Activated T-cell treated with anti-CD3 and anti-CD28 coated beads for 24 hours (primary cell): Measurements from ENCODE around the gene MAD1L1.
"Not testable (repeated sequence)": the region's sequence is repeated elsewhere in the genome, so short reads cannot be mapped to it uniquely, and the experiment has no call there.

Experiments used
- DNase-seq: peaks from one replicate; pipeline ENCODE4 v3.0.0-alpha.2; 2020; ENCODE audit warnings: low read depth

The MAD1L1 gene

DNA sequence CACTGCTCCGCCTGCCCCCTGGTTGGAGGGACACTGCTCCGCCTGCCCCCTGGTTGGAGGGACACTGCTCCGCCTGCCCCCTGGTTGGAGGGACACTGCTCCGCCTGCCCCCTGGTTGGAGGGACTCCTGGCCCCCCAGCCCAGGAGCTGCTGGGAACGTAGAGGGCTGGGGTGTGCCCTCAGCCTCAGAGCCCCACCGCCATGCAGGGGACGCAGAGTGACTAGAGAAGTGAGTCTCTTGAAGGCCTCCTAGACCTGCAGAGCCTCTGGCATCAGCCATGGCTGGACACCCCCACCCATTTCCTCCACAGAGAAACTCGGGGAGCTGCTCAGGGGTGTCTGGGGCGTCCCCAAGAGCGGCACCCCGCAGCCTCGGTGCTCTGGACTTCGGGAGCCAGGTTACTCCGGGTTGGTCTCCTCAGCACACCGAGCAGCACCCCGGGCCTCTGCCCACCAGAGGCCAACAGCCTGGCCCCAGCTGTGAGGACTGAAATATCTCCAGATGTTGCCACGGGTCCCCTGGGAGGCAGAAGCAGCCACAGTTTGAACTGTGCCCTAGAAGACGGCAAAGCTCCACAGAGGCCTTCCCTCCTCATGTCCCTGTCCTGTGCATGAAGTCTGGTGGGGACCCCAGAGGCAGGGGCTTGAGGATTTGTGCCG is 370.8 kb downstream of the MAD1L1 start:
- DNase-seq = no peak

DNA sequence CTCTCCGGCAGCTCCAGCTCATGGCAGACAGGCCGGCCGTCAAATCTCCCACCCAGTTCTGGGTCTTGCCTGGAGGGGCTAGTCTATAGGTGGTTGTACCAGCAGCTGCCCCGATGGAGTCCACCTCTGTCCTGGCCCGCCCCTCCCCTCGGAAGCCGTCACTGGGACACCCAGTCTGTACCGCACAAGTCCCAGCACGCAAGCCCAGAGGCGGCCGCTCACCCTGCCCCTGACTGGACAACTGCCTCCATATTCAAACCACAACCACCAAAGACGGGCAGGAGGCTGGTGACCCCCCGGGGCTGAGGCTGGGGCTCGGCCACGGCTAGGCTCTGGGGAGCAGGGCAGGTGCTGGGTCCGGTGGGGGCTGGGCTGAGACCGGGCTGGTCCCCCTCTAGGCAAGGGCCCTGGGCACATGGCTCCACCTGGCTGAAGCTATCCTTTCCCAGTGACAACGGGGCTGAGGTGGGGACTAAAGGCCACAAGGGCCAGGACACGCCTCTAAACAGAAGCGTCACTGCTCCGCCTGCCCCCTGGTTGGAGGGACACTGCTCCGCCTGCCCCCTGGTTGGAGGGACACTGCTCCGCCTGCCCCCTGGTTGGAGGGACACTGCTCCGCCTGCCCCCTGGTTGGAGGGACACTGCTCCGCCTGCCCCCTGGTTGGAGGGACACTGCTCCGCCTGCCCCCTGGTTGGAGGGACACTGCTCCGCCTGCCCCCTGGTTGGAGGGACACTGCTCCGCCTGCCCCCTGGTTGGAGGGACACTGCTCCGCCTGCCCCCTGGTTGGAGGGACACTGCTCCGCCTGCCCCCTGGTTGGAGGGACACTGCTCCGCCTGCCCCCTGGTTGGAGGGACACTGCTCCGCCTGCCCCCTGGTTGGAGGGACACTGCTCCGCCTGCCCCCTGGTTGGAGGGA is 371.6 kb downstream of the MAD1L1 start:
- not testable (repeated sequence) for DNase-seq

DNA sequence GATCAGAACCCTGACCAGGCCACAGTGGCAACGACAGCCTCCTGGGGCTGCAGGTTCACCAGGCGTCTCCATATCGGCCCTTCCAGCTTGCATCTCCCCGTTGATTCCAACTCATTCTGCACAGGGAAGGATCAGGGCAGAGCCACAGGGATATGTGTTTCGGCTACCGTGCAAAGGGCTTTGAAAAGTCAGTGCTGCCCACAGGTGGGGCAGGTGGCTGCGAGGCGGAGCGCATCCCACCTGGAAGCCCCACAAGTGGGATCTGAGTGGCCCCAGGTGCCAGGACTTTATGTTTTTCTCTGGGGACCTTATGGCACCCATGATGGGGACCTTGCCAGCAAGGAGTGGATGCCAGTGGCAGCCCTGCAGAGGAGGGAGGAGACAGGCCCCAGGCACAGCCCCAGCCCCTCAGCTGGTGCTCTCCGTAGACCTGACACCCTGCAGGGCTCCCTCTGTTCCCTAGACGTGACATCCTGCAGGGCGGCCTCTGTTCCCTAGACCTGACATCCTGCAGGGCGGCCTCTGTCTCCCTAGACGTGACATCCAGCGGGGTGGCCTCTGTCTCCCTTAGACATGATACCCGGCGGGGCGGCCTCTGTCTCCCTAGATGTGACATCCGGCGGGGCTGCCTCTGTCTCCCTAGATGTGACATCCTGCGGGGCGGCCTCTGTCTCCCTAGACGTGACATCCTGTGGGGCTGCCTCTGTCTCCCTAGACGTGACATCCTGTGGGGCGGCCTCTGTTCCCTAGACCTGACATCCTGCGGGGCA is 373.3 kb downstream of the MAD1L1 start:
- DNase-seq = no peak

DNA sequence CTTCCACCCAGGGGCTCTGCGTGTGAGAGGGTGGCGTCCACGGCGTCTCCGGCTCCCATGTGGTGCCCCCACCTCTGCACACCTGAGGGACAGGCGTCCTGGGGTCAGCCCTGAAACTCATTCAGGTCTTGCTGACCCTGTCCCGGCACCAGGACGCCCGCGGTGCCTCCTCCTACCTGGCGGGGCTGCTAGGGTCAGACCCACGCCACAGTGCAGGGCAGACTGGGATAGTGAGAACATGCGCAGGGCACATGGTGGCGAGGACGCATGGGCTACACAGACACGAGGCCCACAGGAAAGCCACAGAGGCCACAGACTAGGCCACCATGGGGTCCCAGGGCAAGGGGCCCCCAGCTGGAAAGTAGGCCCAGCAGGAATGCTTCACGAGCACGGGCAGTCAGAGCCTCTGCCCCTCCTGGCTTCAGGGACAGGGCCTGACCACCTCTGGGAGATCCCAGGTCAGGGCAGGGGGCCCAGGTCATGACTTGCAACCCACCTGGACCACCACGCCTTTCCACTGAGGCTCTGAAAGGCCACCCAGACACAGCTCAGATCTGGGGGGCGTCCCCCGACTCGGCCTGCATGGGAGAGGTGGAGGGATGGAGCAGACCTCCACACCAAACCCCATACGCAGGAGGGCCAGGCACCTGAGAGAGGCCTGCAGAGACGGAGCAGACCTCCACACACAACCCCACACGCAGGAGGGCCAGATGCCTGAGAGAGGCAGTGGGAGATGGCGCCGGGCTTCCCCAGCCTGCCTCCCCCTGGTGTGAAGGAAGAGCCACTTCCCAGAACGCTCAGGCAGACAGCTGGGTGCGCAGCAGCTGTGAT is 374.1 kb downstream of the MAD1L1 start:
- no peak for DNase-seq

DNA sequence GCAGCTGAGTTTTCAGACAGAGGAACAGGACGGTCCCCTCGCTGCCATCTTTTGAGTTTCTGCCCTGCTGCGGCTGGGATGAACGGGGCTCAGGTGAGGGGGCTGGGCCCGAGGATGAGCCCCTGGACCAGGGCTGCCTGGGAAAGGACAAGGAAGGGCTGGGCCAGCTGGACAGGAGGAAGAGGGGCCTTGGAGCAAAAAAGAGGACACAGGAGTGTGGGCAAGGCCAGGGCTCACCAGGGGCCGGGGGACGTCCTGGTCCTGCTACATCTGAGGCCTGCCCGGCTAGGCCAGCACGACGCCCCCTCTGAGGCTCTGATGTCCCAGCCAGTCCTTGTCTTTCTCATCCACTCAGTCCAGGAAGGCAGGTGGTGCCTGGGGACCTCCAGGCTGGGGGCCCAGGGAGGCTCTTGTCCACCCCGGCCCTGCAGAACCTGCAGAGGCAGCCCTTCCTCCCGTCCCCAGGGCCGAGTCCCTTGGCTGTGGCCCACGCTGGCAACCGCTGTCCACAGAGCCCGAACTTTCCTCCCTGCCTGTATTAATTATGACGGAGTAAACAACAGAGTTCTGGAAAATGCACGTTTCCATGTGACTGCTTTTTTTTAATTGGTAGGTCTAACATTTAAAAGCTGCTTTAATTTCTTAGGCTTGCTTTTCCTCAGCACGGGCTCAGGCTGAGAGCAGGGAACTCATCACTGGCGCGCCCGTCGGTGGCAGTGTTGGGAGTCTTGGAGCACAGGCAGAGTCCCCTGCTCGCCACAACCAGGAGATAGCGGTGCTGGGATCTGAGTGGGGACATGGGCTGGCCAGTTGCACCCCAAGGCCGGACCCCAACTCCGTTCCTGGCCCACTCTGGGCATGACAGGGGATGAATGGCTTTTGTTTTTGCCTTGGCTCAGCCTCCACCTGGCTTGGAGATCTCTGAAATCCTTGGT is 375.0 kb downstream of the MAD1L1 start:
- DNase-seq = no peak

DNA sequence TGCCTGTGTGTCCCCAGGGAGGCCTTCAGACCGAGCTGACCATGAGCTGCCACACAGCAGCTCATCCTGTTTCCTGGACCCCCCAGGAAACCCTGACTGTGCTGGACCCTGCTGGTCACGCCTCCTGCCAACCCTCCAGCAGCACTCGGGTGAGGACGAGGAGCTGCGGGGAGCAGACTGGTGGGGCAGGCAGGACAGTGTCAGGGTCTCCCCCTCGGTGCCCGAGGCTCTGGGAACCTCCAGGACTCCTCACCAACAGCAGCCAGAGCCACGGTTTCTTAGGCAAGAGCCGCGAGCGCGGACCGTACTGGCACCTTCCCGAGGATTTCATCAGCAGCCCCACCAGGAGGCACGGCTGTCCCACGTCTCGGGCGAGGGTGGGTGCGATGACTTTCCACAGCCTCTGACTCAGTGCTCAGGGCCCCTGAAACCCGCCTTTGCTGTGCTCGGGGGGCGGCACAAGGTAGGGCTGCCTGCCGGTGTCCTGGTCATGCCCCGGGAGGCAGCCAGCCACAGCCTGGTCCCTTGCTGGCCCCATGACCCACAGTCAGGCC is 375.8 kb downstream of the MAD1L1 start:
- DNase-seq = no peak

DNA sequence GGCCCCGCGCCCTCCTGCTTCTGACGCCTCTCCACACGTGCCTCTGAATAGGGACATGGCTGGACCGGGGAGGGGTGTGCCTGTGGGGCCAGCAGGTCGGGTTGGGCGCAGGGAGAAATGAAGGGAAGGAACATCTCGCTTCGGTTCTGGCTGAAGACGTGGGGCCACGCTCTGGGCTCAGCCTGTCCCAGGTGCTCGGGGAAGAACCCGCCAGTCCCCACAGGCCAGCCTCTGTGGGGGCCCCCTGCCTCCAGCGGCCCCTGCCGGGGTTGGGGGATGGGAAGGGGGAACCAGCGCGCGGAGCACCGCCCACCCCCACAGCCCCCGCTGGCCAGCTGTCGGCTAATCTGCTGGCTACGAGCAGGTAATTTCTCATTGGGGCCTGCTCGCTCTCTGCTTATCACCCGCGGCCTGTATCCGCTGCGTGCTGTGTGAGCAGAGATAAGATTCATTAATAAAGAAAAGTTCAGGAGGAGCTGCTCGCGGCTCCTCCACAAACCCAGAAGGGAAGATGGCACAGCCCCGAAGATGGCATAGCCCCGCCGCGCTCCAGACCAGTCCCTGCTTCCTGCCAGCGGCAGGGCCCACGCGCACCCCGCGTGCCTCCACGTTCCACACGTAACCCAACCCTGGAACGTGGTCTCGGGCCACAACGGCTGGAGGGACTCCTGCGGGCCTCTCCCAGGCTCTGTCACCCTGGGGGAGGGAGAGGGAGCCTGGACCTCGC is 376.4 kb downstream of the MAD1L1 start:
- DNase-seq = no peak

DNA sequence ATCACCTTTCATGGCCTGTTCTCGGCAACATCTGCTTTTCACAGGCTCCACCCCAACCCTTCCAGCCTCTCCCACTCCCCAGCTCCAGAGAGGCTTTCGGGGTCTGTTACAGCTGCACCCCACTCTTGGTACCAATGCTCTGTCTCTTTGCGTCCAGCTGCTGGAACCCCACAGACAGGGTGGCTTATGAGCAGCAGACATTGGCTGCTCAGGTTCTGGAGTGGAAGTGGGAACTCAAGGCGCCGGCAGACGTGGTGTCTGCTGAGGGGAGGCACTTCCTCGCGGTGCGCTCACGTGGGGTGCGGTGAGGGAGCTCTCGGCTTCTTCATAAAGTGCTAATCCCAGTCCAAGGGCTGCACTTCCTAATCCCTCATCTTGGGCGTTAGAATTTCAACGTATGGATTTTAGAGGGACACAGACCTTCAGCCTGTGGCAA is 377.0 kb downstream of the MAD1L1 start:
- no peak for DNase-seq

DNA sequence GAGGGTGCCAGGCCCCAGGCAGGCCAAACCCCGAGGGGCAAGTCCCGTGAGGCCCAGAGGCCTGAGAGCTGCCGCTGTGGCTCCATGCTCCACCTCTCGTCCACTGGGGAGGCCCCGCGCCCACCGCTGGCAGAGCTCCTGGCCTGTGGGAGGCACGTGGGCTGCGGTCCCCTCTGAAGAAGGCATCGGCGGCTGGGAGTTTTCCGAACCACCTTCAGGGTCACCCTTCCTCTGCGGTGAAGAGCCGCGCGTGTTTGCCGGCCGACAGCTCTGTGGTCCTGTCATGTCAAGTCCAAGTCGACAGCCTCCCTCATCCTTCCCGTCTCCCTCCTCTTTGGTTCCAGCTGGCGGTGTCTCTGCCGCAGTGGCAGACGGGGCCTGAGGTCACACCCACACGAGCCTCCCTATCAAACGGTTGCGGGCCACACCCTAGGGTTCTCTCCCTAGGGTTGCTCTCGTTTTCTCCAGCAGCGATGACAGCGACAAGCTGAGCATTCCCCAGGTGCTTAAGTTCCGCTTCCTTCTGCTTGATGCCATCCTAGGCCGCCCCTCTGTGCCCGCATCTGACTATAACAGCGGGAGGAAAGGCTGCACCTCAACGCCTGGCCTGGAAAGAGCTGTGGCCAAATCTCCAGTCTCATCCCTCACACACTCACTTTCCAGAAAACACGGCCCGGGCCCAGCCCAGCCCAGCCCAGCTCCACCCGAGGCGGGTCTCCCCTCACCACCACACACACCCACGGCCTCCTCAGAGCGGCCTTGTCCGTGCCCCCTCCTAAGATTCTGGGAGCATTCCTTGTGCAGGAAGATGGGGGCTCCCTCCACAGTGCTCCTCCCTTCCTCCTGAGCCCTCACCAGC is 377.6 kb downstream of the MAD1L1 start:
- no peak for DNase-seq

DNA sequence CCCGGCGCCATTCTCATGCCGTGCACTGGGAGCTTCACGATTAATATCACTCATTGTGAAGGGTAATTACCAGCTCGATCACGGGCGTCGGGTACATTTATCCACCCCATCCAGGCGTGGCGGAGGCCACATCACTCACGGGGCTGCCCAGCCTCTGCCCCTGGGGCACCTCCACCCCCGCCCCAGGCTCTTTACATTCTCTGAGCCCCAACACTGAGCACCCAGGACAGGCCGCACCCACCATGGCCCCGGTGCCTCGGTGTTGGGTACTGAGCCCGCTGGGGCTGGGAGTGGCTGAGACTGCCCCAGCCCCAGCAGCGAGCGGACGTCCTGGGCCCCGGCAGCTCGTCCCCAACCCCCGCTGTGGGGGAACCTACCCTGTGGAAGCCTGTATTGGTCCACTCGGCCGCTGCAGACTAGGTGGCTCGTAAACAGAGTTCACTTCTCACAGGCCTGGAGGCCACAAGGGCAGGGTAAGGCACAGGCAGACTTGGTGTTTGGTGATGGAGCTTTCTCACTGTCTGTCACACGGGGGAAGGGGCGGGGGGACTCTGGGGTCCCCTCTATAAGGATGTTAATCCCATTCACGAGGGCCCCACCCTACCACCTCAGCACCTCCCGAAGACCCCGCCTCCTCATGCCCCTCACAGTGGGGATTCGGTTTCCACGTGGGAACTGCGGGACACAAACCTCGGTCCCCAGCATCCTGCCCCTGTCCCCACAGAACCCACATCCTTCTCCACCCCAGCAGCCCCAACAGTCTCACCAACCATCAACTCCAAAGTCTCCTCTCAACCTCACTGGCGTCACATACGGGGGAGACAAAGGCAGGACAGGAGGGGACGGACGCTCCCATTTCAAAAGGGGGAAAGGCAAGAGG is 378.5 kb downstream of the MAD1L1 start:
- no peak for DNase-seq

DNA sequence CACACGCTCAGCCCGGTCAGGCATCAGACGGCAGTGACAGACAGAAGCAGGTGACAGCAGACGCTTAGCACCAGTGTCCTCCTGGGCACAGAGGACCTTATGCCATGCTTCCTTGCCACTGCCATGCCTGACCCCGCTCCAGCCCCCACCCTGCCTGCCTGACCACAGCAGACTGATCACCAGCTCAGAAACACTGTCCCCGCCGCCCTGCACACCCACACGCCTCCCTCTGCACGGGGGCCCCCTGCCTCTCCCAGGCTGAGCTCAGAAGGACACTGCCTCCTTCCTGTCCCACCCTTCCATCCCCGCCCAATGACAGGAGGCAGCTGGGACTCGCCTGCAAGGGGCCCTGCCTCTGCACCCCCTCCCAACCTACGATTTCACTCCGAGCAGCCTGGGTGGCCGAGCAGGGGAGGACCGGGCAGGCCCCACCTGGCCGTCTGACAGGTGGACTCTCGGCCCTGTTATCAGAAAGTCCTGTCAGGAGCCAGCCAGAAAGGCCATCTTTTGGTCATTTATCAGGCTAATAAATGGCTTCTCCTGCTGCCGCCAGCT is 379.2 kb downstream of the MAD1L1 start:
- no peak for DNase-seq

DNA sequence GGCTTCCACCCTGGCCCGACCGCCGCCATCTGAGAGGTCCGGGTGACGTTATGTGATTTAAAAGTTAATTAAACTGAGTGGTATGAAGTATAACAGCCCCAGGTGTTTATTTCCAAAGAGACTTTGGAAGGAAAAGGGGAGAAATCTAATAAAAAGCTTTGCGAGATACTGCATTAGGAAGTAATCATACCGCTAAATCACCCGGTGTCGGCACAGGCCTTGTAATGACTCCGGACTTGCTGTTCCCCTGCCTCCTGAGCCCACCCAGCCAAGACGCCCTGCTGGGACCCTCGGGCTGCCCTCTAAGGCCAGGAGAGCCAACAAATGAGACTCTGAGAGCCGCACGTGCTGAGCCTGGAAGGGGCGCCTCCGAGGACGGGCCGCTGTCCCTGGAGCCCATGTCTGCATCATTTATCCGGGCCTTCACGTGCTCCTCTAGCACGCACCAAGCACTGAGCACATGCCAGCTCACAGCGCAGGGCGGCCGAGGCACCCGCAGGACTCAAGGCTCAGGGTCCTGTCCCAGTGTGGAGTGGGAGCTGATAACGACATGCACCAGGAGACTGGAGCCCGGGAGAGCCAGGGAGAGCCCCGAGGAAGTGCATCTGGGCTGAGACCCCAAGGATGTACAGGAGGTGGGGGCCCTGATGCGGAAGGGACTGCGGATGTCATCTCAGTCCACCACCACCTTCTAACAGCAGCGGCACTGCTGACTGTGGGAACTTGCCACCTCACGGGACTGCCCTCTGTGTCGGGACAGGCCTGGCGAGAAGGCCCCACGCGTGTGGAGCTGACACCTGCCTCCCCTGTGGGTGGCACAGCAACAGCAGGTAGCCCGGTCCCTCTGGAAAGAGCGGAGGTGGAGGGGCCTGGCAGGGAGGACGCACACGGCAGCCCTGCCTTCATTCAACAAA is 380.0 kb downstream of the MAD1L1 start:
- no peak for DNase-seq

DNA sequence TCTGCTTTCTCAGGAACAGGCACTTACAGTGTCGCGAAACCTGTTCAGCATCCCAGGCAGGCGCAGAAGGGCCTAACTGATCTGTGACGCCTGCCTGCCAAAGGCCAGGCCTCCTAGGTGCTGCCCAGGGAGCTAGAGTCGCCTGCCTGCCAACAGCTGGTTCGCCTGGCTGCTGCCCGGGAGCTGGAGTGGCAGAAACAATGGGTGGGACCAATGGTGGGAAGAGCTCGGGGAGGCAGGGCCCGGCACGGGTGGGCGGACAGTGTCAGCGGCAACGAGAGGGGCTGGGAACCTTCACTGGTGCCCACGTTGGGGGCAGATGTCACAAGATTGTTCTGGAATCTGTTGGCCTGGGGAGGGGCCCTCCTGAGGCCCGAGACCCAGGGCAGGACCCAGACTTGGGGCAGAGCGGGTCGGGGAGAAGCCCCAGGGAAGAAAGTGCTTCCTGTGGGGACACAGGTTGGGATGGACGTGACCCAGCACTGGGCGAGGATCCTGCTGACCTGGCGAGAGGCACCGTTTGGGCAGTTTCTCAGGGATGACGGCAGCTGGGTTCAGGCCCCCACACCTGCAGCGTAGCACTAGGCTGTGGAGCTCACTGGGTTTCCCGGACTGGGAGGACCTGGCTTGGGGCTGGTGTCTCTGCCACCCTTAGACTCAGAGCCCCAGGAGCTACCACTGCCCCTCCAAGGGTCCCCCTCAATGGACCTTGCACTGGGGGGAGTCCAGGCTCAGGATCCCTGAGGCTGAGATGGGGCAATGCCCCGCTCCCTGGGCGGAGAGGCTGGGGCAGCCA is 380.8 kb downstream of the MAD1L1 start:
- no peak for DNase-seq

DNA sequence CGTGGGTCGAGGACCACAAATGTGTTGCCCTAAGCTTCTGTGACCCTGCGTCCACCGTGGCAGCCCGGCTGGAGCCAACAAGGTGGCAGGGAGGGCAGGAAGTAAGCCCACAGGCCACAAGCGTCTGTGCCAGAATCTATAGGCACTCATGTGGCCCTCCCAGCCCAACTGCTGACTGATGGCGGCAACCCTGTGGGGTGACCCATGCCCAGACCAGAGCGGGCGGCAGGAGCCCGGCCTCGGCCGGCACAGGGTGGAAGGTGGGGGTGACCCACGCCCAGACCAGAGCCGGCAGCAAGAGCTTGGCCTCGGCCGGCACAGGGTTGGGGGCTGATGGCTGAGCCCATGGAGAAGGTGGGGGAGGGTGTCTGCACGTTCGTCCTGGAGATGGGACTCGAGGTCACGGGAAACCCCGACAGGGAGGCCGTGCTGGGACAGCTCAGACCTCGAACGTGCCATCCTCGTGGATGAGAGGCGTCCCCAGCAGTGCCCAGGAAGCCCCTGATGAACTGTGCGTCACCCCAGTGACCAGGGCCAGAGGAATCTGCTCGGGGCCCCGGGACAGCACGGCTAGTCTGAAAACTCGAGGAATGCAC is 381.7 kb downstream of the MAD1L1 start:
- DNase-seq = no peak
